Left lung (tissue), 10 donors: ENCODE data around the gene MUC20. TPM values are rescaled to one million over a fixed set of nuclear protein-coding genes. Genes with fewer than 3 reads are reported as not detected.

Experiments
- ATAC-seq: fragments of 200-7000 bp; cut with Tn5 transposase; one replicate; pipeline ENCODE4 v1.9.1; 2020; ENCODE audit warnings: moderate library complexity
- DNase-seq, 4 donors: peaks; one replicate each; pipeline ENCODE4 v3.0.0-alpha.2; 2013 to 2020
- H3K27ac ChIP-seq, 2 donors: fragments of 200-600 bp; sonication (generic) in 1 of 2; one replicate each; pipeline versions ENCODE4 v1.5.0 to v1.8.0; 2020 to 2021
- H3K27me3 ChIP-seq, 2 donors: fragments of 200-600 bp; sonication (generic) in 1 of 2; one replicate each; pipeline versions ENCODE4 v1.5.0 to v1.8.0; 2020 to 2021
- H3K36me3 ChIP-seq, 2 donors: fragments of 200-600 bp; sonication (generic) in 1 of 2; one replicate each; pipeline versions ENCODE4 v1.5.0 to v1.8.0; 2020 to 2021
- H3K4me1 ChIP-seq, 2 donors: fragments of 200-600 bp; one replicate each; pipeline ENCODE4 v1.8.0; 2021
- H3K4me3 ChIP-seq, 2 donors: fragments of 200-600 bp; sonication (generic) in 1 of 2; one replicate each; pipeline versions ENCODE4 v1.5.0 to v1.8.0; 2020 to 2021; ENCODE audit warnings: mild to moderate bottlenecking in 1 of 2
- H3K9me3 ChIP-seq, 2 donors: fragments of 200-600 bp; sonication (generic) in 1 of 2; one replicate each; pipeline versions ENCODE4 v1.5.0 to v1.8.0; 2020 to 2021
- CTCF ChIP-seq, 2 donors: fragments of 200-600 bp; sonication (generic) in 1 of 2; IDR thresholded peaks; one replicate each; pipeline versions ENCODE4 v1.5.0 to v1.8.0; 2021; ENCODE audit warnings: antibody characterized with exemption in 2 of 2
- intact Hi-C, 2 donors: fragments of 100-400 bp; cut with DNase I; formaldehyde crosslinking; loops; one replicate each; pipeline versions ENCODE4 v1.11.2 to v1.14.2; 2022
- polyA plus RNA-seq, 6 donors: library from polyadenylated mRNA; unstranded; fragments of 120-200 nt; gene quantifications; one replicate each; pipeline ENCODE4 v1.2.1, GENCODE V29; 2013; ENCODE audit not compliant: insufficient read length in 6 of 6
- total RNA-seq, 2 donors: library from RNA; stranded (reverse); fragmentation: NEBNext Ultra II Directional; extraction: Animal tissue kit (Norgen Biotek cat#: 25700); gene quantifications; one replicate each; pipeline ENCODE4 v1.2.1, GENCODE V29; 2021
- donor health status: DM: no; HTN: yes; CAD: no.
- donor health status: DM: no; HTN: no; CAD: no.

MUC20 gene
- total and polyA plus RNA-seq, 8 donors: 7.7 to 22.2 (median 14.0) TPM

GRCh38 chr3:195758721-195759353 is 38.1 kb downstream of the MUC20 start:
- DNase-seq (peak in 1 of 4 donors; percentile 33), ATAC-seq (no peak)
- TF ChIP-seq CTCF (IDR thresholded peaks at IDR 0.05): no peak
- no peaks in the 10 kb centered on the region for H3K9me3 ChIP-seq
- H3K4me1 ChIP-seq: peaks cover 0 to 7% of the 10 kb centered on the region in 2 donors
- no peaks in the 10 kb centered on the region for H3K36me3 ChIP-seq
- peaks cover 6 to 80% of the 10 kb centered on the region in 2 donors for H3K27me3 ChIP-seq
- no peak overlapping the region for H3K4me3 ChIP-seq
- no peak overlapping the region for H3K27ac ChIP-seq
- intact Hi-C loops: no loop called here

GRCh38 chr3:195760345-195761122 is 39.8 kb downstream of the MUC20 start:
- Histone ChIP-seq H3K27ac (no peak overlapping the region), H3K4me3 (no peak overlapping the region), H3K9me3 (no peaks in the 10 kb centered on the region), H3K4me1 (peaks cover 0 to 7% of the 10 kb centered on the region in 2 donors), H3K27me3 (peaks cover 6 to 93% of the 10 kb centered on the region in 2 donors), H3K36me3 (no peaks in the 10 kb centered on the region)
- intact Hi-C loops: no loop called here
- no peak for TF ChIP-seq CTCF (IDR thresholded peaks at IDR 0.05)
- peak; percentile 46 to 90 (median 68) for DNase-seq
- ATAC-seq: peak; percentile 95

- Histone ChIP-seq H3K4me1 (peaks cover 0 to 7% of the 10 kb centered on the region in 2 donors), H3K27me3 (peaks cover 6 to 89% of the 10 kb centered on the region in 2 donors), H3K9me3 (no peaks in the 10 kb centered on the region), H3K4me3 (no peak overlapping the region), H3K27ac (no peak overlapping the region), H3K36me3 (no peaks in the 10 kb centered on the region)
- TF ChIP-seq CTCF (IDR thresholded peaks at IDR 0.05): no peak
- intact Hi-C loops: no loop called here
- DNase-seq (peak in 1 of 4 donors; percentile 58), ATAC-seq (no peak)
These were observed 40.4 kb downstream of the MUC20 start for GRCh38 chr3:195761123-195761566.

GRCh38 chr3:195761567-195762248 is 40.9 kb downstream of the MUC20 start:
- ATAC-seq (no peak), DNase-seq (peak in 1 of 4 donors; percentile 73)
- Histone ChIP-seq H3K4me1 (peaks cover 0 to 7% of the 10 kb centered on the region in 2 donors), H3K27ac (no peak overlapping the region), H3K4me3 (no peak overlapping the region), H3K27me3 (peaks cover 6 to 84% of the 10 kb centered on the region in 2 donors), H3K36me3 (no peaks in the 10 kb centered on the region), H3K9me3 (no peaks in the 10 kb centered on the region)
- intact Hi-C loops: no loop called here
- TF ChIP-seq CTCF (IDR thresholded peaks at IDR 0.05): no peak

- TF ChIP-seq CTCF (IDR thresholded peaks at IDR 0.05): no peak
- no peaks in the 10 kb centered on the region for H3K9me3 ChIP-seq
- H3K27ac ChIP-seq: no peak overlapping the region
- H3K4me3 ChIP-seq: no peak overlapping the region
- peaks cover 6 to 79% of the 10 kb centered on the region in 2 donors for H3K27me3 ChIP-seq
- no peak for DNase-seq
- no peaks in the 10 kb centered on the region for H3K36me3 ChIP-seq
- H3K4me1 ChIP-seq: peaks cover 0 to 4% of the 10 kb centered on the region in 2 donors
- ATAC-seq: no peak
- intact Hi-C loops: no loop called here
These were observed 41.4 kb downstream of the MUC20 start for GRCh38 chr3:195762249-195762585.
